RKO (cell line): ENCODE measurements around the gene PPP6R2.

Source experiments
- DNase-seq: peaks from one replicate; pipeline ENCODE4 v3.0.0-alpha.2; 2016; ENCODE audit warnings: low spot score

Gene PPP6R2

GRCh38 chr22:50445071-50445879 is 102.1 kb downstream of the PPP6R2 start:
- no peak for DNase-seq

DNA sequence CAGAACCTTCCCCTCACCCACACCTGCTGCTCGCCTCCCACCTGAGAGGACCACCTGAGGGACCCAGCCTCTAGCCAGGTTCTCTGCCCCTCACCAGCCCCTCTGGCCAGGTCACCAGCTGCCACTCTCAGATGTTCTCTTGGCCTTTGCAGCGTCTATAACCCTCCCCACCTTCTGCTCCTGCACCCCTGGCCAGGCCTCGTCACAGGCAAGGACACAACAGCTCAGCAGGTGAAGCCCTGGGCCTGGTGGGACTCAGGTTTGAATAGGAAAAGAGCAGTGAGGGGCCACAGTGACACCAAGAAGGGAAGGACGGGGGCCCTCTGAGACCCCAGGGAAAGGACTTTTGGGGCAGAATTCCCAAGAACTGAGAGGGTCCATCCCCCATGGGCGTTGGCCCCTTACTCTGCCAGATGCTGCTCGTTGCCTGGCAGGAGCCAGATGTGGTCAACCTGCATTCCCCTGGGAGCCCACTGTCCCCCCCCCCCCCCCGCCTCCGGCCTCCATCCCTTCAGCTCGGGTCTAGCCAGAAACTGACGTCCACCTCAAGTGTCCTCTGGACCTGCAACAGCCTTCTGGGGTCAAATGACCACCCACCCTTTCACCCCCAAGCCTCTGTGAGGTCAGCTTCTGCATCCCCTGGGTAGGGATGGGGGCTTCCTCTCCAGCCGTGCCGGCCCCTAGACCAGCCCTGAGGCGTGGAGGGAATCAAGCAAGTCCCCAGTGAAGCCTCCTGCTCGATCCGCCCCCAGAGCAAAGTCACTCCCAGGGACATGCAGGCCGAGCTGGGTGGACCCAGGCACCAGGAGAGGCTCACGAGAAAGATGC is 103.0 kb downstream of the PPP6R2 start:
- DNase-seq, result no peak

DNA sequence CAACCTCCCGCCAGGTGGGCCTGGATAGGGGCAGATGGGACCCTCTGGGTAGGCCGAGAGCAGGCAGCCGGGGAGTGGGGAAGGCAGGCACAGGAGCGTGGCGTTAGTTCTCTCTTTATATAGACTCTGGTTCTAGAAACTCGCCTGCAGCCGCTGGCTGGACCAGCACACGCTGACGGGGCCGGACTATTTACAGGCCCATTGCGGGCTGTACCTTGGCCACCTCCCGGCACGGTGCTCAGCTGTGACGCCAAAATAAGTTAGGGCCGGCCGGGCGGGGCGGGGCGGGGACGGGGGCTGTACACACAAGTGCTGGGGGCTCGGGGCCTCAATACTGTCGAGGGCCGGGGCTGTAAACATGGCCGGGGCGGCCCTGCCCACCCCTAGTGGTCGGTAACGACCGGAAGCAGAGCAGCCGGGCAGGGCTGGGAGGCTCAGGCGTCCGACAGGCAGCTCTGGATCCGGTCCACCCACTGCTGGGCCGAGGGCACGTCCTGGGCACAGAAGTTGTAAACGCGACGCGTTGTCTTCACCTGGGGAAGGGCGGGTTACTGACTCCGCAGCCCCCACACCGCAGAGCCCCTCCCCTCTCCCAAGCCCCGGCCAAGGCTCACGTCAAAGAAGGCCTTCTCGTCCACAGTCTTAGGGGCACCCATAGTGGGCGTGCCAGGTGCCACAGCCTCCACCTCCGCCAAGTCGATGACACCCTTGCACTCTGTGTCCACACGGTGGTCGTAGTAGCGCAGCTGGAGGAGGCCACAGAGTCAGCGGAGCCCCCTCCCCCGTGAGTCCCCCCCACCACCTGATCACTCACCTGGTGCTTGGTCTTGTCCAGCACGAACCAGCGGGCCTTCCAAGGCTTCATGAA is 103.8 kb downstream of the PPP6R2 start:
- no peak for DNase-seq

- no peak for DNase-seq
These were observed 104.7 kb downstream of the PPP6R2 start for GRCh38 chr22:50447576-50448551.

GRCh38 chr22:50452649-50453048 is 109.5 kb downstream of the PPP6R2 start:
- DNase-seq, result no peak

DNA sequence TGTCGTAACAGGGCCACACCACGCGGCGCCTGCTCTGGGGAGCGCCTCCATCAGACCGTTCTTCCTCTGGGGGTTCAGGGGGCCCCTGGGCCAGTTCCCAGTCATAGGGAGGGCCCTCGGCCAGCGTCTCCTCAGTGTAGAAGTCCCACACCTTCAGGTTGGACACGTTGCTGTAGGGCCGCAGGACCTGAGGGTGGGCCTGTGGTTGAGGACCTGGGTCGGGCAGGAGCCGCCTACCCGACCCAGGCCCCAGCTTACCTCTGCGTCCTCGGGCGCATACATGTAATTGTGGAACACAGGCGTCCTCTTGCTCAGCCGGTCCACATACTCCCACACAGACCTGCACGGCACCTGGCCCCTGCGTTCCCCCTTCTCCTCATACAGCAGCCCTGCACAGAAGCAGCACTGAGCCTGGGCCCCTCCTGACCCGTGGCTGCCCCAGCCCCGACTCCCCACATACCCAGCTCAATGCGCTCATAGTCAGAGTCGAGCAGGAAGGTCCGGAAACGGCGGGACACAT is 111.5 kb downstream of the PPP6R2 start:
- DNase-seq, result no peak

GRCh38 chr22:50455201-50455600 is 112.1 kb downstream of the PPP6R2 start:
- no peak for DNase-seq

DNA sequence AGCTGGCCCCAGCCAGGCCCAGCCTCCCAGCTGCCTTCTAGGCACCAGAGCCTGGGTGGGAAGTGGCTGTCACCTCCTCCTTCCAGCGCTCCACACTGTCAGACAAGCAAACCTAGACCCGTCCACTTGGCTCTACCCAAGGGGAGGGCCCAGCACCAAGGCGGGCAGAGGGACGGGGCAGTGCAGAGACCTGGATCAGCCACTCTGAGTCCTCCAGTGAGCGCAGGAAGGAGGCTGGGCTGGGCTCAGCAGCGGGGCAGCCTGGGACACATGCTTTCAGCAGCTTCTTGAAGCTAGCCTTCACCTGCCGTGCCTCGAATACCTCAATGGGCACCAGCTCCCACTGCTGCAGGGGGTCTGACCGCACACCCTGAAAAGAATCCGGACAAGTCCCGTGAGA is 112.9 kb downstream of the PPP6R2 start:
- no peak for DNase-seq

- DNase-seq, result no peak
These were observed 113.5 kb downstream of the PPP6R2 start for GRCh38 chr22:50456466-50457234.

DNA sequence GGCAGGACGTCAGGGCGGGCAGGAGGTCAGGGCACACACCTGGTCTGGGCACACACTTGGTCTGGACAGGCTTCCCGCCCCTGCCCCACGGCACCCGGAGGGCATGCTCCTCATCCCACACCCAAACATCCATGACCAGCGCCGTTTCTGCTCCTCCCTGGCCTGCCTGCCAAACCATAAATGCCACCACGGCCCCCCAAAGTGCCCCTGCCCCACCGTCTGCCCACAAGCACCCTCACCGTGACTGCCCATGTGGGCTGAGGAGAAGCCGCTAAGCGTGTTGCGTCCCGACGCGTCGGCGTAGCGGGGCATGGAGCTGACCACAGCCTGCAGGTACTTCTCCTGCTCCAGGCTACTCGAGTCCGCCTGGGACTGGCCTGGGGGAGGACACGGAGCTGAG is 115.9 kb downstream of the PPP6R2 start:
- DNase-seq, result no peak

DNA sequence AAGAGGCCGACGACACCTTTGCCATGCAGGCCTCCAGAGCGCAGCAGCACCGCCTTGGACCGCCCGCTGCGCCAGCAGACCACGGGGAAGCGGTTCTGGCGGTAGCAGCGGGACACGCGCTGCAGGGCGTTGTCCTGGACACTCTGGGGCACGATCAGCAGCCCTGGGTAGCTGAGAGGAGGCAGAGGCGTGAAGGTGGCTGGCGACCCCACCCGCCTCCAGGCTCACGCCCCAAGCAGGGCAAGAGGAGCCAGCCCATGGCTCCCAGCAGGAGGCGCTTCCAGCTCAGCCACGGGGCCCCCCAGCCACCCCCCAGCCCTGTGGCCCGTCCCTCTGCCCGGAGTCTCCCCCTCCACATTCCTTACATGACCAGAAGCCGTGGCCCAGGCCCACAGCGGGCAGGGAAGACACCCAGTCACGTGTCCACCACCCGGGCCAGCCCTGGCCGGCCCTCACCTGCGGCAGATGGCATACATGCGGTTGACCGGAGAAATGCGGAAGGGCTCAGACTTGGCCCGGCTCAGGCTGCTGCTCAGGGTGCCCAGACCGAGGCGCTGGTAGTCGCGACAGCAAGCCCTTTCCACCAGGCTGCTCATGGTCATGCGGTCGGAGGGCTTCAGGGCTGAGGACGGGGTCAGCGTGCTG is 116.5 kb downstream of the PPP6R2 start:
- DNase-seq, result no peak

- no peak for DNase-seq
These were observed 117.8 kb downstream of the PPP6R2 start for GRCh38 chr22:50460938-50461337.

- DNase-seq, result no peak
These were observed 118.4 kb downstream of the PPP6R2 start for GRCh38 chr22:50461536-50461935.

DNA sequence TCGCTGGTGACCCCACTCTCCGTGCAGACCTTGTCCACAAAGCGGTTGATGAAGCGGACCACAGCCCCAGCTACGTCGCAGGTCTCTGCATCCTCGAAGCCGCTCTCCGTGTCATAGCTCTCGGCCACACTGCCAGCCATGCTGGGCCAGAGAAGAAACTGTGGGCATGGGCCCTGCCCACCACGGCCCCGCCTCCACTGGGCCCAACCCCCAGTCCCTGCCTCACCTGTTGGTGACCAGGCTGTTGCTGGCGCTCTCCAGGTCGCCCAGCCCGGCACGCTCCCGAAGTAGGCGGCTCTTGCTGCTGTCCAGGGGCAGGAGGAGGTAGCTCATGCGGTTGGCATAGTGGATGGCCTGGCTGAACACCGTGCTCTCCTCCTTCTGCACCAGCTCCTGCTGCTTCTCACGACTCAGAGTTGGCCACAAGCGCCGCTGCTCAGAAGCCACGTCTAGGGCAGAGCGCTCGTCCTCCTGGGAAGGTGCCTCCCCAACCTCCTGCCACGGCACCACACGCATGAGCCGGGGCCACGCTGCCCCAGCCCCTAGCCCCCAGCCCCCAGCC is 118.9 kb downstream of the PPP6R2 start:
- no peak for DNase-seq

GRCh38 chr22:50463188-50463900 is 120.2 kb downstream of the PPP6R2 start:
- no peak for DNase-seq

GRCh38 chr22:50464451-50464850 is 121.3 kb downstream of the PPP6R2 start:
- no peak for DNase-seq

GRCh38 chr22:50465066-50465930 is 122.2 kb downstream of the PPP6R2 start:
- no peak for DNase-seq

DNA sequence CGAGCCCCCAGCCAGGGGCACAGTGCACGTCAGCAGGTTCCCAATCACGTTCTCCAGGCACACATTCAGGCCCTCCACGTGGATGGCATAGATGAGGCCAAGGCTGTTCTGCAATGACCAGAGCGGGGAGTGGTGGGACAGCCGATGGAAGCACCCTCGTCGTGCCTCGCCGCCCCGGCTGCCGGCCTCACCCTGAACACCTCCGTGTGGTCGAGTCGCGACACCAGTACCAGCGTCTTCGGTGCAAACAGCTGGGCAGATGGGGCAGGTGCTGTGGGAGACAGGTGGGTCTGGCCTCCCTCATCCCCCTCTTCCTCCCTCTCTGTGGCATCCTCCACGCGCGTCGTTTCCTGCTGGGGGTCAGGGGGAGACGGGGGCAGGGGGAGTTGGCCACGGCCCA is 124.2 kb downstream of the PPP6R2 start:
- DNase-seq, result no peak
